Activated CD8-positive, alpha-beta memory T cell treated with anti-CD3 and anti-CD28 coated beads for 4 hours (primary cell): ENCODE data around the gene PCDHGA4.
"Not testable (repeated sequence)": the region's sequence is repeated elsewhere in the genome, so short reads cannot be mapped to it uniquely, and the experiment has no call there.

ENCODE experiments used
- DNase-seq, 2 donors: peaks; one replicate each; pipeline ENCODE4 v3.0.0-alpha.2; 2020; ENCODE audit warnings: low read depth in 2 of 2

The PCDHGA4 gene

GRCh38 chr5:141384471-141385267 is 29.8 kb downstream of the PCDHGA4 start:
- no peak for DNase-seq

GRCh38 chr5:141387557-141388311 is 32.9 kb downstream of the PCDHGA4 start, which contains the start of gene PCDHGB4:
TSS of gene PCDHGB4 (plus strand) at chr5:141387698. CDS start at chr5:141387885, 187 bp downstream.
- DNase-seq, result not testable (repeated sequence)

GRCh38 chr5:141388661-141389060 is 33.8 kb downstream of the PCDHGA4 start:
- no peak for DNase-seq

- DNase-seq, result no peak
These were observed 34.6 kb downstream of the PCDHGA4 start for GRCh38 chr5:141389153-141390042.

GRCh38 chr5:141392429-141393198 is 37.8 kb downstream of the PCDHGA4 start, which contains the start of gene PCDHGA8:
TSS of gene PCDHGA8 (plus strand) at chr5:141392633. CDS start at chr5:141392814, 181 bp downstream.
- no peak for DNase-seq

GRCh38 chr5:141393267-141393666 is 38.4 kb downstream of the PCDHGA4 start:
- no peak for DNase-seq

- DNase-seq, result not testable (repeated sequence)
These were observed 39.8 kb downstream of the PCDHGA4 start for GRCh38 chr5:141394401-141395187.

GRCh38 chr5:141397756-141398551 is 43.1 kb downstream of the PCDHGA4 start, which contains the start of gene PCDHGB5:
TSS of gene PCDHGB5 (plus strand) at chr5:141397947. CDS start at chr5:141398128, 181 bp downstream.
- DNase-seq, result not testable (repeated sequence)

GRCh38 chr5:141398608-141399007 is 43.8 kb downstream of the PCDHGA4 start:
- no peak for DNase-seq

GRCh38 chr5:141399555-141400258 is 44.9 kb downstream of the PCDHGA4 start:
- no peak for DNase-seq

GRCh38 chr5:141402553-141403243 is 47.9 kb downstream of the PCDHGA4 start, which contains the start of gene PCDHGA9:
TSS of gene PCDHGA9 (plus strand) at chr5:141402778. CDS start at chr5:141402953, 175 bp downstream.
- no peak for DNase-seq

- DNase-seq, result no peak
These were observed 48.6 kb downstream of the PCDHGA4 start for GRCh38 chr5:141403387-141403786.
